Neuron (in vitro differentiated cells): ENCODE measurements around the gene MAPT.
"Not testable (repeated sequence)": the region's sequence is repeated elsewhere in the genome, so short reads cannot be mapped to it uniquely, and the experiment has no call there.

Source experiments
- H2AFZ ChIP-seq: one replicate; pipeline ENCODE4 v1.6.1; 2013; ENCODE audit warnings: low read depth, mild to moderate bottlenecking, inconsistent platforms, low read length, moderate library complexity
- H3K27me3 ChIP-seq: one replicate; pipeline ENCODE4 v1.6.1; 2013; ENCODE audit warnings: low read length; ENCODE audit not compliant: insufficient read depth
- H3K36me3 ChIP-seq: one replicate; pipeline ENCODE4 v1.6.1; 2013; ENCODE audit warnings: low read length; ENCODE audit not compliant: insufficient read depth
- H3K4me1 ChIP-seq: one replicate; pipeline ENCODE4 v1.6.1; 2013; ENCODE audit warnings: low read length; ENCODE audit not compliant: insufficient read depth
- H3K4me3 ChIP-seq: 2 replicates; pipeline ENCODE4 v1.5.1; 2013; ENCODE audit warnings: mild to moderate bottlenecking, low read length, moderate library complexity
- H3K9me3 ChIP-seq: one replicate; pipeline ENCODE4 v1.6.1; 2013; ENCODE audit warnings: low read length

Gene MAPT

DNA sequence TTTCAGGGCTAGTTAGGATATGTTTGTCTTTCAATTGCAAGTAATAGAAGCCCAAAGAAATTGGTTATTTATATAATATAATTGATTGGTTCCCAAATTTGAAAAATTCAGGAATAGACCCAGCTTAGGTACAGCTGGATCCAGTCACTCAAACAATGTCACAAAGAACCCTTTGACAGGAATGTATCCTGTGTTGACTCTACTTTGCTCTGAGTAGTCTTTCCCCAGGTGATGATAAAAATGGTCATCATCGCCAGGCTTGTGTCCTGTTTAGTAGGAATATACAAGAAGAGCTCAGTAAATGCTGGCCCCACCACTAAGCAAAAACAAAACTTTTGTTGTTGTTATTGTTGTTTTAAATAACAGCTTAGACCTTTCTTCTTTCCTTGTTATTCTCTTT is 35.0 kb downstream of the MAPT start:
- Histone ChIP-seq H2AFZ (no peak overlapping the region), H3K36me3 (no peaks in the 10 kb centered on the region), H3K27me3 (no peaks in the 10 kb centered on the region), H3K9me3 (no peaks in the 10 kb centered on the region), H3K4me1 (no peaks in the 10 kb centered on the region), H3K4me3 (no peak overlapping the region)

DNA sequence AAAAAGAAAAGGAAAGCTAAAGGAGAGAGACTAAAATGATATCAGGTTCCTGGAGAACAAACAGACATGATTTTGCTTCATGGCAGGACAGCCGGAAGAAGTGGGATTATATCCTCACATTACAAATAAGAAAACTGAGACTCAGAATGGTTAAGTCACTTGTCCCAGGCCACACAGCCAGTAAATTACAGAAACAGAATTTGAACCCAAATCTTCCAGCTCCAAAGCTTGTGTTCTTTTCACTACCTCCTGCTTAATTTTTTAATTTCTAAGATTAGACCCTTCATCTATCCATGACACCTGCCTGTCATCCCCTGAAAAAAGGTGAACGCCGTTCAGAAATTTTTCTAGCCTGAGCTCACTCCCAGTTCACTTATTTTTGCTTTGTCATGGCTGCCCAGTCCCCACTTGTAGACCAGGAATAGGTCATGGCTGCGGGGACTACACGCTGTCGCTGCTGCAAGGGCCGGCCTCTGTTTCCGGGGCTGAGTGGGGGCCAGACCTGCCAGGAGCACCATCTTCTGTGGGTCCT is 36.1 kb downstream of the MAPT start:
- no peaks in the 10 kb centered on the region for H3K27me3 ChIP-seq
- no peaks in the 10 kb centered on the region for H3K4me1 ChIP-seq
- no peaks in the 10 kb centered on the region for H3K9me3 ChIP-seq
- H2AFZ ChIP-seq, result no peak overlapping the region
- H3K4me3 ChIP-seq, result no peak overlapping the region
- no peaks in the 10 kb centered on the region for H3K36me3 ChIP-seq

DNA sequence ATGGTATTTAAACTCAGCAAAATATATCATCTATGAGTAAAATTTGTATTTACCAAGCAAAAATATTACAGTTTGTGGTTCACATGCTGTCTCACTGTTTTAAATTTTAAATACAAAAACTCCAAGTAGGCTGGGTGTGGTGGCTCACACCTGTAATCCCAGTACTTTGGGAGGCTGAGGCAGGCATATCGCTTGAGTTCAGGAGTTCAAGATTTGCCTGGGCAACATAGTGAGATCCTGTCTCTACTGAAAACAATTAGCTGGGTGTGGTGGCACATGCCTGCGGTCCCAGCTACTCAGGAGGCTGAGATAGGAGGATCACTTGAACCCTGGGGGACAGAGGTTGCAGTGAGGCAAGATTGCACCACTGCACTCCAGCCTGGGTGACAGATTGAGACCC is 37.3 kb downstream of the MAPT start:
- H3K27me3 ChIP-seq, result no peaks in the 10 kb centered on the region
- no peaks in the 10 kb centered on the region for H3K36me3 ChIP-seq
- no peaks in the 10 kb centered on the region for H3K9me3 ChIP-seq
- H3K4me3 ChIP-seq, result no peak overlapping the region
- H3K4me1 ChIP-seq, result no peaks in the 10 kb centered on the region
- H2AFZ ChIP-seq, result no peak overlapping the region

GRCh38 chr17:45934044-45934979 is 40.0 kb downstream of the MAPT start:
- H3K4me1 ChIP-seq, result no peaks in the 10 kb centered on the region

GRCh38 chr17:45935197-45935709 is 40.9 kb downstream of the MAPT start:
- Histone ChIP-seq H2AFZ (no peak overlapping the region), H3K4me3 (no peak overlapping the region), H3K4me1 (no peaks in the 10 kb centered on the region), H3K36me3 (no peaks in the 10 kb centered on the region), H3K27me3 (no peaks in the 10 kb centered on the region), H3K9me3 (no peaks in the 10 kb centered on the region)

More at GRCh38 chr17:45934044-45934979, 40.0 kb downstream of the MAPT start:
- H3K36me3 ChIP-seq, result no peaks in the 10 kb centered on the region
- no peak overlapping the region for H2AFZ ChIP-seq
- H3K4me3 ChIP-seq, result no peak overlapping the region
- H3K9me3 ChIP-seq, result no peaks in the 10 kb centered on the region
- H3K27me3 ChIP-seq, result no peaks in the 10 kb centered on the region

- Histone ChIP-seq H3K36me3 (no peaks in the 10 kb centered on the region), H3K4me1 (no peaks in the 10 kb centered on the region), H3K4me3 (no peak overlapping the region)
Observed at GRCh38 chr17:45935710-45936509, 41.6 kb downstream of the MAPT start.

DNA sequence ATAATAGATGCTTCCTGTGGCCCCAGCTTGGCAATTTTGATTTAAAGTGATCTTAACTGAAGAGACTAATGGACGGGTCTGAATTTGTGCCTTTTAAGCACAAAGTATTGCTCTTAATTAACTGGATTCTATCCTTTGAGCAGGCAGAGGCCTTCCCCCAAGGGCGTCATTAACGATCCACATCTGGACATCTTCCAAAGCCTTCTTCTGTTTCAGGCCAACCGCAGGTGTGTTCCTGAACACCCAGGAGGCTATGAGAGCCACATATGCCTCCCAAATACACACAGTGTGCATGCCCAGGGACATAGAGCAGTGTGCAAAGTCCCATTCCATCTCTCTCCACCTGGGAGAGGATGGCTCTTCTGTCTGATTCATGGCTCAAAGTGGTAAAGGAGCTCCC is 42.3 kb downstream of the MAPT start:
- no peaks in the 10 kb centered on the region for H3K27me3 ChIP-seq
- H2AFZ ChIP-seq, result no peak overlapping the region
- H3K4me1 ChIP-seq, result no peaks in the 10 kb centered on the region
- no peaks in the 10 kb centered on the region for H3K9me3 ChIP-seq
- H3K4me3 ChIP-seq, result no peak overlapping the region
- no peaks in the 10 kb centered on the region for H3K36me3 ChIP-seq

More at GRCh38 chr17:45935710-45936509, 41.6 kb downstream of the MAPT start:
- H3K27me3 ChIP-seq, result no peaks in the 10 kb centered on the region
- H3K9me3 ChIP-seq, result no peaks in the 10 kb centered on the region
- H2AFZ ChIP-seq, result no peak overlapping the region

GRCh38 chr17:45937186-45937585 is 42.8 kb downstream of the MAPT start:
- H3K9me3 ChIP-seq, H2AFZ ChIP-seq, H3K4me1 ChIP-seq, H3K36me3 ChIP-seq, H3K4me3 ChIP-seq, H3K27me3 ChIP-seq: not testable (repeated sequence)

DNA sequence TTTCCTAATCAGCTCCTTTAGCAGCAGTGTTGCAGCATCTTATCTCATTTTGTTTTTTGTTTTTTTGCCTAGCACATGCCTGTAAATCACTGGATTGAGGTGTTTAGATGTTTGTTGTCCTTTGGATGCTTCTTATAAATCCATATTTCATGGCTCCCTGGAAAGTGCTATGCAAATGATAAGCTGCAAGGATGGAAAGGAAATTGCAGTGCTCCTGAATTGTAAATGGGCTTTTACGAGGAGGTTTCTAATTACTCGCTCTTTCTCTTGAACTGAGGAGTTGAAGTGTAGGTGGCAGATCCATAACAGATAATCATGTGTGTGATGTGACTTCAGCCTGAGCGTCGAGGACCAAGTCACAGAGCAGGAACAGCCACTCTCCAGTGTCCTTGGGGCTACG is 45.0 kb downstream of the MAPT start:
- Histone ChIP-seq H3K27me3 (peaks cover 11% of the 10 kb centered on the region), H2AFZ (no peak overlapping the region), H3K36me3 (no peaks in the 10 kb centered on the region), H3K4me3 (no peak overlapping the region), H3K9me3 (no peaks in the 10 kb centered on the region), H3K4me1 (no peaks in the 10 kb centered on the region)

DNA sequence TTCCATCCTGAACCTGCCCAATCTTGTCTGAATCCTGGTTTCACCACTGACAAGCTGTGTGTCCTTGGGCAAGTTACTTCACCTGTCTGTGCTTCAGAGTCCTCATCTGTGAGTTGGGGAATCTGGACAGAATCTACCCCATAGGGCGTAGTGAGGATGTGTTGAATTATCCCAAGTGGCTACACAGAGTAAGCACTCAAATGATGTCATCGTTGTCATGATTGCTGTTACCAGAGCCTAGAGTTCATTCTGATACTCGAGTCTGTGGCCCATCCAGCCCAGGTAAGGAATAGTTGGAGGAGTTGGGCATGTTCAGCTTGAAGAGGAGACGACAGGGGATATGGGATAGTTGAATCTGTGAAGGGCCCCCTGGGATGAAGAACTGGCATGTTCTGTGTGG is 45.9 kb downstream of the MAPT start:
- Histone ChIP-seq H3K4me1 (no peaks in the 10 kb centered on the region), H3K36me3 (no peaks in the 10 kb centered on the region), H3K4me3 (no peak overlapping the region), H2AFZ (no peak overlapping the region), H3K27me3 (peaks cover 11% of the 10 kb centered on the region), H3K9me3 (no peaks in the 10 kb centered on the region)

GRCh38 chr17:45940826-45941225 is 46.5 kb downstream of the MAPT start:
- no peak overlapping the region for H3K4me3 ChIP-seq
- peaks cover 11% of the 10 kb centered on the region for H3K27me3 ChIP-seq

DNA sequence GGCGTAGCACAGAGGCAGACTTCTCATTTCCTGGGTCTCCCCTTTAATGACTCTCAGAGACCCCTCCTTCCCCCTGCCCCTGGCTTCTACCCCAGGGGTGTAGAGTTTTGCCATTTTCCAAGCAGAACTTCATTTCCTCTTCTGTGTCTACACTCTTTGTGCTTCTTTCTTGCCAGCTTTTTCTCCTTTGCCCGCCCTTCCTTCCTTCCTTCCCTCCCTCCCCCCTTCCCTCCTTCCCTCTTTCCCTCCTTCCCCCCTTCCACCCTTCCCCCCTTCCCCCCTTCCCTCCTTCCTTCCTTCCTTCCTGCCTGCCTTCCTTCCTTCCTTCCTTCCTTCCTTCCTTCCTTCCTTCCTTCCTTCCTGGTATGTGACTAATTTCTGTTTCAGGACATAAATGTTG is 47.0 kb downstream of the MAPT start:
- H3K9me3 ChIP-seq, result no peaks in the 10 kb centered on the region
- peaks cover 11% of the 10 kb centered on the region for H3K27me3 ChIP-seq
- H3K4me1 ChIP-seq, result no peaks in the 10 kb centered on the region
- no peak overlapping the region for H3K4me3 ChIP-seq
- no peaks in the 10 kb centered on the region for H3K36me3 ChIP-seq
- H2AFZ ChIP-seq, result no peak overlapping the region

More at GRCh38 chr17:45940826-45941225, 46.5 kb downstream of the MAPT start:
- Histone ChIP-seq H2AFZ (no peak overlapping the region), H3K9me3 (no peaks in the 10 kb centered on the region), H3K36me3 (no peaks in the 10 kb centered on the region), H3K4me1 (no peaks in the 10 kb centered on the region)

GRCh38 chr17:45942284-45942683 is 47.9 kb downstream of the MAPT start:
- Histone ChIP-seq H2AFZ (no peak overlapping the region), H3K27me3 (peaks cover 11% of the 10 kb centered on the region), H3K36me3 (no peaks in the 10 kb centered on the region), H3K4me1 (no peaks in the 10 kb centered on the region), H3K4me3 (no peak overlapping the region), H3K9me3 (no peaks in the 10 kb centered on the region)
